Liver (tissue), 9 donors: Measurements from ENCODE around the gene CCNG1. TPM values are rescaled to one million over a fixed set of nuclear protein-coding genes. Genes with fewer than 3 reads are reported as not detected.

Source experiments
- DNase-seq: peaks from one replicate; pipeline ENCODE4 v3.0.0-alpha.2; 2017; ENCODE audit warnings: low spot score
- H3K27ac ChIP-seq, 2 donors: one replicate each; pipeline ENCODE4 v1.7.0; 2013; ENCODE audit warnings: inconsistent platforms in 2 of 2, low read length in 2 of 2, control low read depth in 1 of 2, low read depth in 1 of 2, mild to moderate bottlenecking in 1 of 2
- H3K27me3 ChIP-seq, 4 donors: one replicate each; pipeline versions ENCODE4 v1.6.1 to v1.7.0; 2013; ENCODE audit warnings: low read length in 3 of 4, inconsistent platforms in 1 of 4, mild to moderate bottlenecking in 1 of 4, moderate library complexity in 1 of 4; ENCODE audit not compliant: control insufficient read depth in 4 of 4, insufficient read depth in 4 of 4
- H3K36me3 ChIP-seq, 4 donors: one replicate each; pipeline versions ENCODE4 v1.6.1 to v1.7.0; 2013; ENCODE audit warnings: low read length in 3 of 4, mild to moderate bottlenecking in 3 of 4, low read depth in 1 of 4, moderate library complexity in 1 of 4; ENCODE audit not compliant: control insufficient read depth in 4 of 4, insufficient read depth in 3 of 4
- H3K4me1 ChIP-seq, 4 donors: one replicate each; pipeline versions ENCODE4 v1.6.1 to v1.7.0; 2013; ENCODE audit warnings: low read length in 3 of 4, mild to moderate bottlenecking in 3 of 4, moderate library complexity in 1 of 4; ENCODE audit not compliant: control insufficient read depth in 4 of 4, insufficient read depth in 4 of 4
- H3K4me3 ChIP-seq, 3 donors: one replicate each; pipeline versions ENCODE4 v1.6.1 to v1.7.0; 2013; ENCODE audit warnings: low read length in 3 of 3, control low read depth in 1 of 3, low read depth in 1 of 3, mild to moderate bottlenecking in 1 of 3
- H3K9ac ChIP-seq, 2 donors: one replicate each; pipeline ENCODE4 v1.7.0; 2013; ENCODE audit warnings: low read length in 2 of 2, mild to moderate bottlenecking in 2 of 2, moderate library complexity in 2 of 2, control low read depth in 1 of 2, low read depth in 1 of 2
- H3K9me3 ChIP-seq, 4 donors: one replicate each; pipeline versions ENCODE4 v1.6.1 to v1.7.0; 2013; ENCODE audit warnings: low read length in 3 of 4; ENCODE audit not compliant: control insufficient read depth in 4 of 4
- ATF3 ChIP-seq: IDR thresholded peaks from 2 replicates; pipeline ENCODE4 v1.6.1; 2016; ENCODE audit warnings: antibody characterized with exemption
- CTCF ChIP-seq: fragments of 150-350 bp; IDR thresholded peaks from 2 replicates; pipeline ENCODE4 v1.5.1; 2017; ENCODE audit warnings: improper control_type of control experiment, low read depth, low read length; ENCODE audit not compliant: missing input control
- EGR1 ChIP-seq, 2 donors: IDR thresholded peaks; 2 replicates each; pipeline ENCODE4 v1.6.1; 2016 to 2018; ENCODE audit warnings: antibody characterized with exemption in 2 of 2, low read depth in 2 of 2
- FOXA1 ChIP-seq: IDR thresholded peaks from 2 replicates; pipeline ENCODE4 v1.6.1; 2016; ENCODE audit warnings: antibody characterized with exemption
- FOXA2 ChIP-seq: IDR thresholded peaks from 2 replicates; pipeline ENCODE4 v1.6.1; 2016; ENCODE audit warnings: antibody characterized with exemption
- GABPA ChIP-seq, 2 donors: IDR thresholded peaks in 1 of 2; conservative IDR thresholded peaks in 1 of 2; 2 replicates each; pipeline ENCODE4 v1.6.1; 2016; ENCODE audit warnings: antibody characterized with exemption in 2 of 2, mild to moderate bottlenecking in 1 of 2, moderate library complexity in 1 of 2
- HNF4A ChIP-seq, 2 donors: conservative IDR thresholded peaks; 2 replicates each; pipeline ENCODE4 v1.6.1; 2016; ENCODE audit warnings: antibody characterized with exemption in 2 of 2, mild to moderate bottlenecking in 2 of 2
- HNF4G ChIP-seq: IDR thresholded peaks from 2 replicates; pipeline ENCODE4 v1.6.1; 2016; ENCODE audit warnings: antibody characterized with exemption
- JUND ChIP-seq, 2 donors: IDR thresholded peaks; 2 replicates each; pipeline ENCODE4 v1.6.1; 2016; ENCODE audit warnings: antibody characterized with exemption in 2 of 2
- MAX ChIP-seq: IDR thresholded peaks from 2 replicates; pipeline ENCODE4 v1.6.1; 2016; ENCODE audit warnings: antibody characterized with exemption
- NR2F2 ChIP-seq: IDR thresholded peaks from 2 replicates; pipeline ENCODE4 v1.6.1; 2016; ENCODE audit warnings: antibody characterized with exemption
- RAD21 ChIP-seq, 2 donors: IDR thresholded peaks; 2 replicates each; pipeline ENCODE4 v1.6.1; 2016; ENCODE audit warnings: antibody characterized with exemption in 2 of 2, mild to moderate bottlenecking in 2 of 2
- REST ChIP-seq: IDR thresholded peaks from 2 replicates; pipeline ENCODE4 v1.6.1; 2016; ENCODE audit warnings: antibody characterized with exemption, mild to moderate bottlenecking
- RXRA ChIP-seq, 2 donors: IDR thresholded peaks; 2 replicates each; pipeline ENCODE4 v1.6.1; 2017 to 2018; ENCODE audit warnings: antibody characterized with exemption in 2 of 2, mild to moderate bottlenecking in 1 of 2
- SP1 ChIP-seq: IDR thresholded peaks from 2 replicates; pipeline ENCODE4 v1.6.1; 2018; ENCODE audit warnings: antibody characterized with exemption, mild to moderate bottlenecking
- TAF1 ChIP-seq: conservative IDR thresholded peaks from 2 replicates; pipeline ENCODE4 v1.6.1; 2016; ENCODE audit warnings: antibody characterized with exemption, mild to moderate bottlenecking
- YY1 ChIP-seq: IDR thresholded peaks from 2 replicates; pipeline ENCODE4 v1.6.1; 2016; ENCODE audit warnings: antibody characterized with exemption, mild to moderate bottlenecking
- ZBTB33 ChIP-seq: IDR thresholded peaks from 2 replicates; pipeline ENCODE4 v1.6.1; 2016; ENCODE audit warnings: antibody characterized with exemption
- WGBS: extraction: QIAGEN DNeasy Blood & Tissue Kit; methylation state at CpG from one replicate; pipeline ENCODE4 v1.1.7; 2013; 5-methylcytosine and 5-hydroxymethylcytosine counted together
- polyA plus RNA-seq, 2 donors: library from polyadenylated mRNA; stranded (reverse) in 1 of 2; unstranded in 1 of 2; fragments of 200-250 nt in 1 of 2; fragments of >200 nt in 1 of 2; fragmentation: Nextera tagmentation in 1 of 2; extraction: Ambion mirVana in 1 of 2; gene quantifications; one replicate each; pipeline versions ENCODE4 v1.2.1 to v1.2.3, GENCODE V29; 2013 to 2015
- total RNA-seq, 2 donors: library from RNA; depleted of rRNA; stranded (reverse); fragments of >200 nt; gene quantifications; one replicate each; pipeline ENCODE4 v1.2.3, GENCODE V29; 2014
- donor health status: healthy.
- donor health status: healthy.
- donor health status: healthy.
- donor health status: healthy.
- donor health status: healthy.

CCNG1 gene
- total and polyA plus RNA-seq, 4 donors = 30.9 to 93.7 (median 74.1) TPM

GRCh38 chr5:163467682-163468081 lies 30.3 kb downstream of the CCNG1 start:
- Histone ChIP-seq H3K9ac (no peak overlapping the region), H3K27me3 (no peaks in the 10 kb centered on the region), H3K4me3 (no peak overlapping the region), H3K4me1 (no peaks in the 10 kb centered on the region), H3K9me3 (no peaks in the 10 kb centered on the region), H3K27ac (no peak overlapping the region), H3K36me3 (no peaks in the 10 kb centered on the region)
- no peak for DNase-seq
- TF ChIP-seq ATF3 (no peak), JUND (IDR thresholded peaks at IDR 0.05) (no peak), FOXA2 (no peak), EGR1 (IDR thresholded peaks at IDR 0.05; ENCODE audit: low read depth in 2 of 2) (no peak), FOXA1 (no peak), ZBTB33 (no peak), RXRA (IDR thresholded peaks at IDR 0.05) (no peak), MAX (no peak), SP1 (no peak), RAD21 (IDR thresholded peaks at IDR 0.05) (no peak), NR2F2 (no peak), HNF4G (no peak), GABPA (IDR thresholded peaks at IDR 0.05 in 1 of 2, conservative IDR thresholded peaks at IDR 0.05 in 1 of 2) (no peak), TAF1 (no peak), YY1 (no peak), REST (no peak), CTCF (no peak), HNF4A (conservative IDR thresholded peaks at IDR 0.05) (no peak)
- 87% methylated on average over 4 of the region's 4 CpGs for WGBS
